Sigmoid colon (tissue), 7 donors: ENCODE measurements around the gene CCDC18. TPM values are rescaled to one million over a fixed set of nuclear protein-coding genes. Genes with fewer than 3 reads are reported as not detected.
"Not testable (repeated sequence)": the region's sequence is repeated elsewhere in the genome, so short reads cannot be mapped to it uniquely, and the experiment has no call there.

Source experiments
- DNase-seq: peaks from one replicate; pipeline ENCODE4 v3.0.0-alpha.2; 2019
- H3K27ac ChIP-seq, 4 donors: fragments of 200-600 bp; sonication (generic); one replicate each; pipeline ENCODE4 v1.5.1; 2016 to 2019; ENCODE audit warnings: mild to moderate bottlenecking in 1 of 4
- H3K27me3 ChIP-seq, 3 donors: fragments of 200-600 bp; sonication (generic); one replicate each; pipeline ENCODE4 v1.5.1; 2019; ENCODE audit warnings: mild to moderate bottlenecking in 1 of 3
- H3K36me3 ChIP-seq, 4 donors: fragments of 200-600 bp; sonication (generic); one replicate each; pipeline ENCODE4 v1.5.1; 2016 to 2019
- H3K4me1 ChIP-seq, 4 donors: fragments of 200-600 bp; sonication (generic); one replicate each; pipeline ENCODE4 v1.5.1; 2017 to 2019
- H3K4me3 ChIP-seq, 4 donors: fragments of 200-600 bp; sonication (generic); one replicate each; pipeline ENCODE4 v1.5.1; 2017 to 2019; ENCODE audit warnings: mild to moderate bottlenecking in 2 of 4, moderate library complexity in 1 of 4
- H3K9me3 ChIP-seq, 4 donors: fragments of 200-600 bp in 3 of 4; sonication (generic) in 3 of 4; one replicate each; pipeline versions ENCODE4 v1.5.1 to v1.6.1; 2013 to 2019
- EP300 ChIP-seq, 4 donors: sonication (generic); formaldehyde crosslinking; IDR thresholded peaks; one replicate each; pipeline ENCODE4 v1.6.1; 2017; ENCODE audit warnings: antibody characterized with exemption in 4 of 4
- POLR2A ChIP-seq, 2 donors: fragments of 450-650 bp; IDR thresholded peaks; one replicate each; pipeline ENCODE4 v1.6.1; 2016; ENCODE audit warnings: antibody characterized with exemption in 2 of 2, mild to moderate bottlenecking in 2 of 2, moderate library complexity in 2 of 2
- POLR2AphosphoS5 ChIP-seq, 4 donors: sonication (generic); formaldehyde crosslinking; IDR thresholded peaks; one replicate each; pipeline ENCODE4 v1.6.1; 2017; ENCODE audit warnings: antibody characterized with exemption in 4 of 4
- WGBS, 2 donors: extraction: QIAGEN DNeasy Blood & Tissue Kit; methylation state at CpG; one replicate each; pipeline ENCODE4 v1.1.7; 2013; 5-methylcytosine and 5-hydroxymethylcytosine counted together
- intact Hi-C: fragments of 100-400 bp; cut with DNase I; formaldehyde crosslinking; loops from one replicate; pipeline ENCODE4 v1.15.1; 2023
- polyA plus RNA-seq, 3 donors: library from polyadenylated mRNA; stranded (reverse); fragments of 200-250 nt; gene quantifications; one replicate each; pipeline ENCODE4 v1.2.3, GENCODE V29; 2013
- total RNA-seq, 4 donors: library from RNA; depleted of rRNA; stranded (reverse); fragments of >200 nt; gene quantifications; one replicate each; pipeline ENCODE4 v1.1.0, GENCODE V29; 2016
- TF ChIP-seq, protein P1 (sequence below), 4 experiments: fragments of 450-650 bp in 3 of 4; fragments of 200-600 bp in 1 of 4; IDR thresholded peaks; one replicate each; pipeline ENCODE4 v1.5.1; 2016 to 2019; ENCODE audit warnings: antibody characterized with exemption in 4 of 4, mild to moderate bottlenecking in 3 of 4, moderate library complexity in 2 of 4
- donor health status: healthy with polysubstance abuse.
- donor health status: Bipolar disorder and iron deficiency.
- donor health status: healthy.

Gene CCDC18
- total and polyA plus RNA-seq, 7 donors: 0.60 to 6.9 (median 2.5) TPM

DNA sequence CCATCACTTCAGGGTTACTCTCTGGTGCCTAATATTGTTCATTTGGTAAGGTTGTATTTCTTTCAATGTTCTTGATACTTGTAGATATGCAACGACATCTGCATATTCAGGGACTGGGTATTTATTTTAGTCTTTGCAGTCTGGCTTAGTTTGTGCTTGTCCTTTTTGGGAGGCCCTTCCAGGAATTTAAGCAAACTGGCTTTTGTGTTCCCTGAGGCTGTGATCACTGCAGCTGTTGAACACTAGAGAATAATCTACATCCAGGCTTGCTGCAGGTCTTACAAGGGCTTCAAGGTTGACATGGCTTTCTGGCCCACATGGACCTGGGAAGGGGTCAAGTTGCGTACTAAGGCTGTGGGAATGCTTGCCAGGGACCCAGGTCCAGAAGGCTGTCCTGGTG lies 72.1 kb downstream of the CCDC18 start:
- intact Hi-C loops: no loop called here

DNA sequence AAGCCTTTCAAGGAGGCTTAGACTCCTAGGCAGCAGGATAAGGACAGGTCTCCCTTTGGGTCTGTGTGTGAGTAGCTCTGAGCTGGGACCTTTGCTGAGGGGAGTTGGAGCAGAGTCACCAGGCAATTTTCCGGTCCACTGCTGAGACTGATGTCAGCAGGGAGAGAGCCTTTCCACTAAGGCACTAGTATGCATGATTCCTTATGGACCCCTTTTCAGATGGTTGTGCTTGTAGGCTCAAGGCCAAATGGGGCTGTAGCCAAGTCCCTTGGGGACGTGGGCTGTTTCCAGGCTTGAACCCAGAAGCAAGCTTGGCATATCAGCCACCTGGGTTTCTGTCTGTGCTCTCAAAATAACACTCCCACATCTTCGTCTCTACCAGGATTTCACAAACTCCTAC lies 73.0 kb downstream of the CCDC18 start:
- intact Hi-C loops: no loop called here
- Histone ChIP-seq H3K36me3 (no peaks in the 10 kb centered on the region), H3K4me3 (no peak overlapping the region), H3K9me3 (peaks cover 0 to 2% (median 0%) of the 10 kb centered on the region in 4 donors), H3K27ac (no peak overlapping the region), H3K27me3 (no peaks in the 10 kb centered on the region), H3K4me1 (no peaks in the 10 kb centered on the region)
- WGBS, 2 donors: 85 to 91% methylated on average over 3 of the region's 3 CpGs
- DNase-seq: no peak
- TF ChIP-seq POLR2A (IDR thresholded peaks at IDR 0.05): no peak
- TF ChIP-seq, protein P1, sequence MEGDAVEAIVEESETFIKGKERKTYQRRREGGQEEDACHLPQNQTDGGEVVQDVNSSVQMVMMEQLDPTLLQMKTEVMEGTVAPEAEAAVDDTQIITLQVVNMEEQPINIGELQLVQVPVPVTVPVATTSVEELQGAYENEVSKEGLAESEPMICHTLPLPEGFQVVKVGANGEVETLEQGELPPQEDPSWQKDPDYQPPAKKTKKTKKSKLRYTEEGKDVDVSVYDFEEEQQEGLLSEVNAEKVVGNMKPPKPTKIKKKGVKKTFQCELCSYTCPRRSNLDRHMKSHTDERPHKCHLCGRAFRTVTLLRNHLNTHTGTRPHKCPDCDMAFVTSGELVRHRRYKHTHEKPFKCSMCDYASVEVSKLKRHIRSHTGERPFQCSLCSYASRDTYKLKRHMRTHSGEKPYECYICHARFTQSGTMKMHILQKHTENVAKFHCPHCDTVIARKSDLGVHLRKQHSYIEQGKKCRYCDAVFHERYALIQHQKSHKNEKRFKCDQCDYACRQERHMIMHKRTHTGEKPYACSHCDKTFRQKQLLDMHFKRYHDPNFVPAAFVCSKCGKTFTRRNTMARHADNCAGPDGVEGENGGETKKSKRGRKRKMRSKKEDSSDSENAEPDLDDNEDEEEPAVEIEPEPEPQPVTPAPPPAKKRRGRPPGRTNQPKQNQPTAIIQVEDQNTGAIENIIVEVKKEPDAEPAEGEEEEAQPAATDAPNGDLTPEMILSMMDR (IDR thresholded peaks at IDR 0.05): no peak
- TF ChIP-seq POLR2AphosphoS5 (IDR thresholded peaks at IDR 0.05): no peak
- TF ChIP-seq EP300 (IDR thresholded peaks at IDR 0.05): no peak

More for the DNA sequence above, 72.1 kb downstream of the CCDC18 start:
- Histone ChIP-seq H3K27ac (no peak overlapping the region), H3K4me3 (no peak overlapping the region), H3K27me3 (no peaks in the 10 kb centered on the region), H3K4me1 (no peaks in the 10 kb centered on the region), H3K36me3 (no peaks in the 10 kb centered on the region), H3K9me3 (peaks cover 0 to 2% (median 0%) of the 10 kb centered on the region in 4 donors)
- TF ChIP-seq, protein P1 (IDR thresholded peaks at IDR 0.05): no peak
- WGBS, 2 donors: 99% methylated on average over 2 of the region's 2 CpGs
- no peak for DNase-seq

DNA sequence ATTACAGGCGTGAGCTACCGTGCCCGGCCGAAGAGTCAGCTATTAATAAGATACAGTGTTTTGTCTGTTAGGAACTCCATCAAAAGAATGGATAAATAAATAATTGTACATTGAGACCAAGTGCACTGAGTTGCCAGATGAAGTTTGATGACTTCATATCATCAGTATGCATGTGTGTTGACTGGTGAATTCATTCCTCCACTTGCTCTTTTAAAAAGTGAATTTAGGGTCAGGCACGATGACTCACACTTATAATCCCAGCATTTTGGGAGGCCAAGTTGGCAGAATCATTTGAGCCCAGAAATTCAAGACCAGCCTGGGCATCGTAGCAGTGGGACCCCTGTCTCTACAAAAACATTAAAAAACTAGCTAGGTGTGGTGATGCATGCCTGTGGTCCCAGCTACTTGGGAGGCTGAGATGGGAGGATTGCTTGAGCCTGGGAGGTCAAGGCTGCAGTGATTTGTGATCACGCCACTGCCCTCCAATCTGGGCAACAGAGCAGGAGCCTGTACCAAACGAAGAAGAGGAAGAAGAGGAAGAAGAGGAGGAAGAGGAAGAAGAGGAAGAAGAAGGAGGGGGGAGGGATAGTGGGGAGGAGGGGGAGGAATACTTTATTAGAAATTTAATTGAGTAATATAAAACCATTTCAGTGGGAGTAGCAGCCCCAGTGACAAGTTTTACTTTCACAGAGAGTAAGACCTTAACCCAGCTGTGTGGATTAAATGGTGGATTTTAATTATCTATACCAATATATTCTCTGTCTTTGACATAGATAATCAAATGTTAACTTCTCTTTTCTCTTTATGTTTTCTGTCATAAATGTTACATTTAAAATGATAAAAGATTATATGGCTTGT lies 74.9 kb downstream of the CCDC18 start:
- Histone ChIP-seq H3K9me3 (peaks cover 0 to 2% (median 0%) of the 10 kb centered on the region in 4 donors), H3K27ac (no peak overlapping the region), H3K27me3 (no peaks in the 10 kb centered on the region), H3K4me3 (no peak overlapping the region), H3K4me1 (no peaks in the 10 kb centered on the region), H3K36me3 (no peaks in the 10 kb centered on the region)
- TF ChIP-seq POLR2A (IDR thresholded peaks at IDR 0.05): no peak
- no peak for TF ChIP-seq POLR2AphosphoS5 (IDR thresholded peaks at IDR 0.05)
- no peak for TF ChIP-seq EP300 (IDR thresholded peaks at IDR 0.05)
- 92 to 93% methylated on average over 8 of the region's 8 CpGs for WGBS, 2 donors
- no peak for DNase-seq
- intact Hi-C loops: no loop called here

DNA sequence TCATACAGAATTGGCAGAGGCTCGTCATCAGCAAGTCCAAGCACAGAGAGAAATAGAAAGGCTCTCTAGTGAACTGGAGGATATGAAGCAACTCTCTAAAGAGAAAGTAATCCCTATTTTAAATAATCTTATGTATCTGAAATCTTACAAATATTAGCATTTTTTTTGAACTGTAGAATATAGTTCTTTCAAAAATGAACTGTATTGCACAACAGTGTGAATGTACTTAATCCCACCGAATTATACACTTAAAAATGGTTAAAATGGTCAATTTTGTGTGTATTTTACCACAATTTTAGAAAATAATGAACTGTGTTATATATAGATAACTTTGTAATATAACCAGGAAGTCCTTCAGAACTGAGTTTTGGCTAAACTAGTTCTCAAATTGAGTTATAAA lies 75.9 kb downstream of the CCDC18 start:
- Histone ChIP-seq H3K27ac (no peak overlapping the region), H3K4me1 (no peaks in the 10 kb centered on the region), H3K4me3 (no peak overlapping the region), H3K36me3 (no peaks in the 10 kb centered on the region), H3K27me3 (no peaks in the 10 kb centered on the region), H3K9me3 (peaks cover 0 to 2% (median 0%) of the 10 kb centered on the region in 4 donors)
- DNase-seq: no peak
- WGBS, 2 donors: 92 to 95% methylated on average over 2 of the region's 2 CpGs
- intact Hi-C loops: no loop called here
- TF ChIP-seq, protein P1 (IDR thresholded peaks at IDR 0.05): no peak
- TF ChIP-seq POLR2A (IDR thresholded peaks at IDR 0.05) (no peak), EP300 (IDR thresholded peaks at IDR 0.05) (no peak), POLR2AphosphoS5 (IDR thresholded peaks at IDR 0.05) (no peak)

DNA sequence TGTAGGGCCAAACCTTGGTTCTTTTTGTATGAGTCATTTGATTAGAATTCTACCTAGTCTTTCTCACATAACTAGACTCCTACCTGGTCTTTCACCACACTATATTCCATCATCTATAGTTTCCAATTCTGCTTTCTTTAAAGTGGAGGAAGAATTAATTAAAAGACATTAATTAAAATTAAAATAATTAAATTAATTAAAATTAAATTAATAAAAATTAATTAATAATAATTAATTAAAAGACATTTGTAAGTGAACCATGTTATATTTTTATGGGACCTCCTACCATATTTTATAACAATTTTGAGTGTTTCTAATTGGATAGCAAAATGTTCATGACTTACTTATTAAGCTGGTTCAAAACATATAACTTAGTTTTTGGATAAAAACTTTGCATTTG lies 77.4 kb downstream of the CCDC18 start:
- TF ChIP-seq EP300 (IDR thresholded peaks at IDR 0.05) (no peak), POLR2AphosphoS5 (IDR thresholded peaks at IDR 0.05) (no peak), POLR2A (IDR thresholded peaks at IDR 0.05) (no peak)
- TF ChIP-seq, protein P1 (IDR thresholded peaks at IDR 0.05): no peak
- Histone ChIP-seq H3K4me3 (no peak overlapping the region), H3K27me3 (no peaks in the 10 kb centered on the region), H3K9me3 (peaks cover 0 to 9% (median 0%) of the 10 kb centered on the region in 4 donors), H3K4me1 (no peaks in the 10 kb centered on the region), H3K36me3 (peaks cover 0 to 5% (median 0%) of the 10 kb centered on the region in 4 donors), H3K27ac (no peak overlapping the region)
- no peak for DNase-seq
- intact Hi-C loops: no loop called here

DNA sequence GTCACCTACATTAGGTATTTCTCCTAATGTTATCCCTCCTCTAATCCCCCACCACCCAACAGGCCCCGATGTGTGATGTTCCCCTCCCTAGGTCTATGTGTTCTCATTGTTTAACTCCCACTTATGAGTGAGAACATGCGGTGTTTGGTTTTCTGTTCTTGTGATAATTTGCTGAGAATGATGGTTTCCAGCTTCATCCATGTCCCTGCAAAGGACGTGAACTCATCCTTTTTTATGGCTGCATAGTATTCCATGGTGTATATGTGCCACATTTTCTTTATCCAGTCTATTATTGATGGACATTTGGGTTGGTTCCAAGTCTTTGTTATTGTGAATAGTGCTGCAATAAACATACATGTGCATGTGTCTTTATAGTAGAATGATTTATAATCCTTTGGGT lies 80.2 kb downstream of the CCDC18 start:
- peaks cover 0 to 10% (median 0%) of the 10 kb centered on the region in 4 donors for H3K9me3 ChIP-seq
- DNase-seq, H3K36me3 ChIP-seq, intact Hi-C loops, H3K4me1 ChIP-seq, H3K27ac ChIP-seq, H3K4me3 ChIP-seq, H3K27me3 ChIP-seq: not testable (repeated sequence)
- 96 to 100% methylated on average over 3 of the region's 3 CpGs for whole genome bisulfite sequencing, 2 donors
